GM19463 (cell line): ENCODE data around the gene CHMP6.

Experiments
- ATAC-seq: cut with Tn5 transposase; IDR thresholded peaks from one replicate; pipeline ENCODE4 v1.9.1; 2021; ENCODE audit warnings: mild to moderate bottlenecking, moderate library complexity; ENCODE audit not compliant: unreplicated experiment

CHMP6 gene

DNA sequence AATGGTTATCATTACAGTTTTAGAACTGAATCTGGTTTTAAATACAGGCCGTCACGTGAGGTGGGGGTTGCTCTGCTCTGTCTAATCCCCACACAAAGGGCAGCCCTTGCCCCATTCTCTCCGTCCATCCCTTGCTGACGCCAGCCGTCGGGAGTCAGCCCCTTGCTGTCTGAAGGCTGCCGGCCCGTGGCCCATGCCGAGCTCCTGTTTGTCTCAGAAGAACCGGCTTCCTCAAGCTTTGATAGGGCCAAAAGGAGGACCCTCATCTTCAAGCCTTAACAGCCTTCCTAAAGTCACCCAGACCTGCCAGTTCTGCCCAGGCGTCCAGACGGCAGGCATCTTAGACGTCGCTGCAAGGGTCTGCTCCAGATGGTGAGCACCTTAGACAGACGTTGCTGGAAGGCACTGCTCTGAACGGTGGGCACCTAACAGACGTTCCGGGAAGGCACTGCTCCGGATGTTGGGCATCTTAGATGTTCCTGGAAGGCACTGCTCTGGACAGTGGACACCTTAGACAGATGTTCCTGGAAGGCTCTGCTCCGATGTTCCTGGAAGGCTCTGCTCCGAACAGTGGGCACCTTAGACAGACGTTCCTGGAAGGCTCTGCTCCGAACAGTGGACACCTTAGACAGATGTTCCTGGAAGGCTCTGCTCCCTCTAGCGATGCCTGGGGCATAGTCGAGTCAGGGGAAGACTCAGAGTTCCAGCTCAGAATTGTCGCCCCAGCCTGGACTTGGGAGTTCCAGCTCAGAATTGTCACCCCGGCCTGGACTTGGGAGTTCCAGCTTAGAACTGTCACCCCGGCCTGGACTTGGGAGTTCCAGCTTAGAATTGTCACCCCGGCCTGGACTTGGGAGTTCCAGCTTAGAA lies 35.1 kb upstream of the CHMP6 start:
- ATAC-seq, result no peak

DNA sequence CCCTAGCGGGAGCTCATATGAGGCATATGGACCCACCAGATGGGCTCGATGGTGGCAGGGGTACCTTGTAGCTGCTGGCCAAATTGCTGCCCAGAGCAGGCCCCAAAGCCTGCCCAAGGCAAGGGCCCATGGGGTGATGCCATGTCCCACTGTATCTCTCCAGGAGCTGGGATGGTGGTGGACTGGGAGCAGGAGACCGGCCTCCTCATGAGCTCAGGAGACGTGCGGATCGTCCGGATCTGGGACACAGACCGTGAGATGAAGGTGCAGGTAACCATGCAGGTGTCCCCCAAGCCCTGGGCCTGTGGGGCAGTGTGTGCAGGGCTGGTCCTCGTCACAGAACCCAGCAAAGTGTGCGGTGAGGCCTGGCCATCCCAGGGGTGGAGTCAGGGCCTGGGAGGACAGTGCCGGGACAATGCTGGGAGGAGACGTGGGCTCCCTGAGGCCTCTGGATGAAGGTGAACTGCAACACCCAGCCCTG lies 34.1 kb upstream of the CHMP6 start:
- no peak for ATAC-seq

DNA sequence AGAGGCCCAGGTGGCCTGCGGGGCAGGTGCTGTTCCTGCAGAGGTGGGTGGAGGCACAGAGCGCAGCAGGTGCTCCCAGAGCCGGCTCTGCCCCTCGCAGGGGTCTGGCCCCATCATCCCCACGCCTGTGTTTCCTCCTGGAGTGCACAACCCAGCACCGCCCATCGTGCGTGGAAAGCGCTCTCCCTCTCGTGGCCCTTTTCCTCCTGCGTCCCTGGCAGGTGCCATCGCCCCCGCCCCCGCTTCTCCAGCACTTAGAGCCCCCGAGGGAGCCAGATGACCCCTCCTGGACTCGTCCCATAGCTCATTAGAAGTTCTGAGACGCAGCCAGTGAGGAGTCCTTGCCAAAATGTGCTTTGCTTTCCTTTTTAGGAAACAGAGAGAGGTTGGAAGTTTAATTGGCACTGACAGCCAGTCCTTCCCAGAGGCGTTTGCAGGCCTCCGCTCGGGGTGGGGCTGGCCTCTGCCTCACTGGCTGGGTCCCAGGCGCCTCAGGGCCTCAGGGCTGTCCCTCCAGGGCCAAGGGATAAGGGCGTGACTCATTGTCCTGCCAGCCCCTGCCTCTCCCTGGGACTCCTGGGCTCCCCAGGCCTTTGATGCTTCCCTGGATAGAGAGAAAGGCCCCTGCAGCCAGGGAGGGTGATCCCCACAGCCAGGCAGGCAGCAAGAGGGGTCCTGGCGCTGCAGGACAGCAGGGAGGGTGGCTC lies 32.2 kb upstream of the CHMP6 start:
- ATAC-seq, result no peak

DNA sequence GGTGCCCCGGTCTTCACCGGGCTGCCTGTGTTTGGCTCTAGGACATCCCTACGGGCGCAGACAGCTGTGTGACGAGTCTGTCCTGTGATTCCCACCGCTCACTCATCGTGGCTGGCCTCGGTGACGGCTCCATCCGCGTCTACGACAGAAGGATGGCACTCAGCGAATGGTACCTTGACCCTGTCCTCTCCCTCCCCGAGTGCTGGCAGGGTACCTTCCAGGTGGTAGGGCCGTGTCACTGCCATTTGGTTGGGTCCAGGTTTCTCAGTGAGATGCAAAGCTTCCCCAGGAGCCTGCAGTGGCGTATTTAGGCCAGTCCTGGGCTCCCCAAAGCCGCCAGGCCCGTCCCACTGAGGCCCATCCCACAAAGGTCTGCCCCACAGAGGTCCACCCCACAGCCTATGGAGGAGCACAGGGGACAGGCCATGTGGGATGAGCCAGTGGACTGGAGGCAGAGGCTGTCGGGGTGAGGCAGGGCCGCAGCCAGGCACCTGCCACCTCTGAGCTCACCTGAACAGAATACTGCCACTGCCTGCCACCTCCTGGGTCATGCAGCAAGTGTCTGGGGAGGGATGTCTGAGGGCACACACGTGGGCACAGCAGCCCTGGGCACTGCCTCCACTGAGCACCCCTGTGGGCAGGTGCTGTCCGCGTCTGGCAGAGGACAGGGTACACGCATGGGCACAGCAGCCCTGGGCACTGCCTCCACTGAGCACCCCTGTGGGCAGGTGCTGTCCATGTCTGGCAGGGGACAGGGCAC lies 31.4 kb upstream of the CHMP6 start:
- ATAC-seq, result no peak

DNA sequence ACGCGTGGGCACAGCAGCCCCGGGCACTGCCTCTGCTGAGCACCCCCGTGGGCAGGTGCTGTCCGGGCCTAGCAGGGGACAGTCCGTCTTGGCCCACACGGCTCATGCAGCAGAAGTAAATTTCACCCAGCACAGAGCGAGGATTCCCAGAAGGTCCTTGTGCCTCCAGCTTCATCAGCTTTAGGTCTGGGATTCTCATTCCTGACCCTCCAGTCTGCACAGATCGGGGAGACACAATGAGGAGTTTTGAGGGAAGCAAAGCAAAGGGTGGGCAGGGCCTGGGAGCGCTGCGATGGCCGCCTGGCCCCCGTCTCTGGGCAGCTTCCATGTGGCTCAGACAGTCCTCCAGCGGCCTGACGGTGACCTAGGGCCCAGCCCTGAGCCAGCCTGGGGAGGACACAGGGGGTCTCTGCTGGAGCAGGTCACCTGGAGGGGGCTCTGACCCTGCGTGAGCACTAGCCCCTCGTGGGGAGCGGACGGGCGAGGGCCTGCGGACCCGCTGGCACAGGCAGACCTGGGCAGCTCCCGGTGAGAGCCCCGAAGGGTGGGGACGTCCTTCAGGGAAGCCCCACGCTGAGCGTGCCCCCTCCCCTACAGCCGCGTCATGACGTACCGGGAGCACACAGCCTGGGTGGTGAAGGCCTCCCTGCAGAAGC lies 30.7 kb upstream of the CHMP6 start:
- no peak for ATAC-seq

DNA sequence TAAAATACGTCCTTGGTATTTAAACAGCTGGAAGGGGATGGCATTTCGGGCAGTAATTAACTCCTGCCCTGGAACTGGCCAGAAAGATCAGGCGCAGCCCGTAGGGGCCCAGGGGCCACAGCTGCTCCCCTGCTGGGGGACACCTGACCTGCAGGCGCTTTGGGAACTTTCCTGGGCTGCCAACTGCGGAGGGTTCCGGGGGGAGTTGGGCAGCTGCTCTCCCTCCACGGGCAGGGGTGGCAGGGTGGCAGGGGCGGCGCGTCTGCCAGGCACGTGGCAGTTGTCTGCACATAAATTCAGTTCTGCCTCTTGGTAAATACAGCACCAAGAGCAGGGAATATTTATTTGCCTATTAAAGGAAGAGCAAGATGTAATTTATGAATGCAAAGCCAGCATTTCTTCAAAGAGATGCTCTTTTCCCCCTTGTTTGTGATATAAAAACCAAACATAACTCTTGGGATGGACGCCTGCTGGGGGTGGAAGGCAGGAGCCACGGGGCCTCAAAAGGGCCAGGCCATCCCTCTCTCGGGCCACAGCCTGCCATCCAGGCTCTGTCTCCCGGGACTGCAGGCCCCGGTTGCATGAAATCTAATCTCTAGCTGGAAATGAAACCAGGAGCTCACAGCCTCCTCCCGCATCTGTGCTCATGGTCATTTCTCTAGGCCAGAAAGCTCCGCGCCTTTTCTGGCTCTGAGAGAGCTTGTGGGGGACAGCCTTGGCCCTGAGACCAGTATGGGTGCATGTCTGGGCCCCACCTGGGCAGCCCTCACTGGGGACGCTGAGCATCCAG lies 29.9 kb upstream of the CHMP6 start:
- no peak for ATAC-seq

DNA sequence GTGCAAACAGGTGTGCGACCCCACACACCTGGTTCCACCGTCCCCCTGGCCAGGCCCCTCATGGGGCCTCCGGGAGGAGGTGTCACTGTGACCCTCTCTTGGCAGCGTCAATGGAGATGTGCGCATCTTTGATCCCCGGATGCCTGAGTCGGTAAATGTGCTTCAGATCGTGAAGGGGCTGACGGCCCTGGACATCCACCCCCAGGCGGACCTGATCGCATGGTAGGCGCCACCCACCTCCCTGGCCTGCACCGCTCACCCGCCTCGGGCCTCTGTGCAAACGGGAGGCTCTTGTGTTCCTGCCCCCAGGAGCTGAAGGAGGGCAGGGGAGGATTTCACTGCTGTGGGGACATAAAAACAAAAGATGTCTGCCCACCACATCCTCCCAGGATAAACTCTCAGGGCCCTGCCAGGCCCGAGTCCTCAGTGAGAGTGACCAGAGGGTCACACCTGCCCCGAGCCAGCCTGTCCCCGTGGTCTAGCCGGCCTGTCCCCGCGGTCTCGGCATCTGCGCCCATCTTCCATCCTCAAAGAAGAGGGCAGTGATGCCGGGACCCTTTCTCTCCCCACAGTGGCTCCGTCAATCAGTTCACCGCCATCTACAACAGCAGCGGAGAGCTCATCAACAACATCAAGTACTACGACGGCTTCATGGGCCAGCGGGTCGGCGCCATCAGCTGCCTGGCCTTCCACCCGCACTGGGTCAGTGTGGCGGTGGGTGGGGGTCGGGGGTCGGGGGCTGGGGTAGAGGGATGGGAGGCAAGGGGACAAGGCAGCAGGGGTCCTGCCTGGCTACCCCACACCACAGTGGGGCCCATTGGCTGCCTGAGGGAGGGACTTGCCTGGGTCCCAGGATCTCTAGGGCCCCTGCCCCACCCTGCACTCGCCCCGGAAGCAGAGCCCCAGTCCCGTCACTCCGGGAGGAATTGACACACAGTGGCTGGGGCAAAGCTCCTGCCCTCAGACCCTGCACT lies 29.0 kb upstream of the CHMP6 start:
- ATAC-seq, result no peak

DNA sequence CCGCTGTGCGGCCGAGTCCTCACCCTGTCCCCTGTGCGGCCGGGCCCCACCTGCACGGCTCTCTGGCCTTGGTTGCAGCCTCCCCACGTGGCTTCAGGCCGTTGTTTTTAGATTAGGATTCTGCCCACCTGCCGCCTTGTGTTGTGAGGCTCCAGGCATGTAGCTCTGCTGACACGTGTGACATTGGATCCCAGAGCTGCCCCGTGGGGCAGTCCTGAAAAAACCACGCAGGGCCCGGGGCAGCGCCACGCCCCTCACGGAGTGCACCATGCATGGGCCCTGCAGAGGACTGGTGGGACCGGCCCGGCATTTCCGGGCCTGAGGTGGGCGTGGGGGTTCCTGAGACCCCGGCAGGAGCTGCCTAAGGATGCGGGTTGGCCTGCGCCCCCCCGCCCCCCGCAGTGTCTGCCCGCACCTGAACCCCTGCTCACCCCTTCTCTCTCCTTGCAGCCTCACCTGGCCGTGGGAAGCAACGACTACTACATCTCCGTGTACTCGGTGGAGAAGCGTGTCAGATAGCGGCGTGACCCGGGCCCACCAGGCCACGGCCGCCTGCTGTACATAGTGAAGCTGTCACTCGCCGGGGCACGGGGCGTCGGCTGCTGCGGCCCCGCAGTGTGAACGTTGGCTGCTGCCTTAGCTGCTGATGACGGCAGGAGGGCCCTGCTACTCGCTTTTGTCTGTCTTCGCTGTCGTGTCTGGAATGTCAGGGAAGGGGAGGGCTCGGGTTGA lies 27.7 kb upstream of the CHMP6 start:
- ATAC-seq, result no peak

DNA sequence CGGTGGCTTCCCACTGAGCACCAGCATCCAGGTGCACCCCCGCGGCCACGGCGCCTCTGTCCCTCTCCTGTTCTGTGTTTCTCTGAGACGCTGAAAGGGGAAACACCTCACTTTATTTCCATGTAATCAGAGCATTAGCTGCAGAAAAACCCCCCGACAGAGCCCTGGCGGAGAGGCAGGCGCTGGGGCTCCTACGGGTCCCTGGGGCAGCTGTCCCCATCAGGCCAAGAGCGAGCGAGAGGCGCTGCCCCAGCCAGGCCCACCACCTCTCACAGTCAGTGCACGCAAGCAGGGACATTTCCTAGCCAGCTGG lies 27.1 kb upstream of the CHMP6 start:
- ATAC-seq, result no peak

DNA sequence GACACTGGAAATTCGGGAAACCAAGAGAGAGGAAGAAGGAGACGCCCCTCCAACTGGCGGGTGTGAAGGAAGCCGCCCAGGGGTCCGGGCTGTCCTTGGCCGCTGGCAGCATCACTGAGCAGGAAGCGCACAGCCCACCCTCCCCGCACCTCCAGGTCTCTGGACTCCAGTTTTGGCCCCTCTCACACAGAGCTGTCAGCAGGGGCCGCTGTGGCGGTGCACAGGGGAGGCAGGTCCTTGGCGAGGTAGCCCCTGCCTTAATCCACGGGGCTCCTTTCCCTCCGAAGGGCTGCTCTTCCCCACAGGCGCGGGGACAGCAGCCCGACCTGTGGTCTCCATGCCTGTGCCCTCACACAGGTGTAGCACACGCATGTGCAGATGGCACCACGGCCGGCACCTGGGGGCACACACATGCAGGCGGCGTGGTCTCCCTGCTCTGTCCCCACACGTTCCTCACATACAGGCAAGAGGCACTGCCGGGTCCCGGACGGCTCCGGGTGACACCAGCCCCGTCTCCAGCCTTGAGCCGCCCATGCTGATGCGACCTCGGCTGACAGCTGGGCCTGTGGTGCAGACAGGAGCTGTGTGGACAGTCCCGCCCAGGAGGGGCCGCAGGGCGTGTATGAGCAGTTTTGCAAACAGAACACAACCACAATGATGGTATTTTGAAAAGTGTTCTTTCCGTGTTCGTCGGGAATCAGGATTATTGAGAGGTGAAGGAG lies 26.6 kb upstream of the CHMP6 start:
- ATAC-seq, result no peak

DNA sequence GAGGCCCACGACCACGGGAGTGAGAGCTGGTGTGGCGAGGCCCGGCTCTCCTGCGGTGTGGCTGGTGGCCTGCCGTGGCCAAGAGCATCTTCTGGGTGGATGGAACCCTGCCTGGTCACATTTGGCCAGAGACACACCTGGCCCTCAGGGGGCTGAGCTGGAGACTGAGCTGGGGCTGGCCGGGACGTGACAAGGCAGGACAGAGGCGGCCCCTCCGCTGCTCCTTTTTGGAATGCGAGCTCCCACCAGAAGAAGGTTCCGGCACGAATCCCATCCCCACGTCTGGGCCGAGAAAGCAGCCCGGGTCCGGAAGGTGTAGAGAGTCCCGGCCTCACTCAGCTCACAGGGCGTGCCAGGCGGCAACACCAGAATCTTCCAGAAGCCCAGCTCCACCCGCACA lies 26.0 kb upstream of the CHMP6 start:
- ATAC-seq, result no peak

DNA sequence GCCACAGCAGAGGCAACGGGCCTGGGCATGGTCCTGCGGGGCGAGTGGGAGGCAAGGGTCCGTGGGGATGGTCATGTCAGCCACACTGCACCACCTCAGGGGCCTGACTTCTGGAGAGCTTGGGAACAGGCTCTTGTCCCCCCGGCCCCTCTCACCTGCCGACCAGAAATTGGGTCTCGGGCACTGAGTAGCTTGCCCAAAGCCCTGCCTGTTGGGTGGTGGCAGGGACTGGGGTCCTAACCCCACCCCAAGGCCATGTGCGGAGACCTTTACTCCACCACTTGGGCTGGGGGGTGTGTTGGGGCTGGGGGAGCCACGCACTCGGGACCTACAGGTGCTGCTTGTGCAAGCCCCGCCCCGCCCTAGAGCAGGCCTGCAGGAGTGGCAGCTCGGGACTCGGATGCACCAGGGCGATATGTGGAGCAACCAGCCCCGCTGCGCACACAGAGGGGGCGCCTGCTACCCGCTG lies 24.2 kb upstream of the CHMP6 start:
- no peak for ATAC-seq

DNA sequence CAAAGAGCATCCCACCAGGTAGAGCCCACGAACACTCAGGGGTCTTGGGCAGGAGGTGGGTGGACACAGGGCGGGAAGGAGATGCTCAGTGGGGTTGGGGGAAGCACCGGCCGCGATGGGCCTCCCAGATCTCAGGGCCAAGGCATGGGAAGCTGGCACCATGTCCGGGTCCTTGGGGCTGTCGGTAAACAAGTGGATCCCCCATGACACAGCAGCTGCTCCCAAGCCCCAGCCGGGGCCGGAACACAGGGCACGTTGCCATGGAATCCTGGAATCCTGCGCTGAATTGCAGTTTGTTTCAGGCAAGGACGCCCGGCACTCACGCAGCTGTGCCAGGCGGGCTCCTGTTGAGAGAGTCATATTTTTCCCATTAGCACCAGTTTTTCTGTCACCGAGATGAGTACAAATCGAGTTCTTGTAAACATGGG lies 23.0 kb upstream of the CHMP6 start:
- ATAC-seq, result no peak

DNA sequence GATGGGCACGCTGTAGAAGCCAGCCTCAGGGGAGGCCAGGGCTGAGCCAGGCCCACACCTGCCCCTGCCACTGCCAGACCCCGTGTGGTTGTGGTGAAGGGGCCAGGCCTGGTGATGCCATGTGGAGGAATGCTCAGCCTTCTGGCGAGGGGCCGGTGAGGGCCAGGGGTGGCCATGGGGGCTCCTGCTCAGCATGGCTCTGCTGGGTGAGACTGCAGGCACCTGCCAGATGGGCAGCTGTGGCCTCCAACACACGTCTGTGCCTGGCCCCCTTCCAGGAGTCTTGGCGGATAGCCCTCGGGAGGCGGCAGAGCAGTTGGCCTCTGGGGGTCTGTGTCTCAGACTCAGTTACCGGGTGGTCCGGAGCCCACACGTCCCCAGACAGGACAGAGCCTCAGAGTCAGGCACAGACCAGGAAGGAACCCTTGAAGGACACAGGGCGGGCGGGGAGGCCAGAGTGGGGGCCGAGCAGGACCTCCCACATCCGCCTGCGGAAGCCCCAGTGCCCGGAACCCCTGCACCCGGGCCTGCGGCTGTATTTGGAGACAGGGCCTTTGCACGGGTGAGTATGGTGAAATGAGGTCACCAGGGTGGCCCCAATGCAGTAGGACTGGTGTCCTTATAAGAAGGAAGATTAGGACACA lies 22.5 kb upstream of the CHMP6 start:
- no peak for ATAC-seq

DNA sequence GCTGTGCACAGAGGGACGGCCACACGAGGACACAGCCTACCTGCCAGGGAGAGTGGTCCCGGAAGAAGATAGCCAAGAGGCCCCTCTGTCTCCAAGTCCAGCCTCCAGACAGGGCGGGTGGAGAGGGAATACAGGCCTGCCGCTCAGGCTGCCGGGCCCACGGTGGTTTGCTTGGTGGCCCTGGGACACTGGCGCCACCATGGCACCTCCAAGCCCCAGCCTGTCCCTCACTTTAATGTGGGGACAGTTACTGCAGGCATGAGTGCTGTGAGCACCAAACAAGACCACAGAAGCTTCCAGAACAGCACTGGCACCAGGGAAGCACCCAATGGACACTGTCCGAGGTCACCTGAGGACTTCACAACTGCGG lies 22.0 kb upstream of the CHMP6 start:
- no peak for ATAC-seq

DNA sequence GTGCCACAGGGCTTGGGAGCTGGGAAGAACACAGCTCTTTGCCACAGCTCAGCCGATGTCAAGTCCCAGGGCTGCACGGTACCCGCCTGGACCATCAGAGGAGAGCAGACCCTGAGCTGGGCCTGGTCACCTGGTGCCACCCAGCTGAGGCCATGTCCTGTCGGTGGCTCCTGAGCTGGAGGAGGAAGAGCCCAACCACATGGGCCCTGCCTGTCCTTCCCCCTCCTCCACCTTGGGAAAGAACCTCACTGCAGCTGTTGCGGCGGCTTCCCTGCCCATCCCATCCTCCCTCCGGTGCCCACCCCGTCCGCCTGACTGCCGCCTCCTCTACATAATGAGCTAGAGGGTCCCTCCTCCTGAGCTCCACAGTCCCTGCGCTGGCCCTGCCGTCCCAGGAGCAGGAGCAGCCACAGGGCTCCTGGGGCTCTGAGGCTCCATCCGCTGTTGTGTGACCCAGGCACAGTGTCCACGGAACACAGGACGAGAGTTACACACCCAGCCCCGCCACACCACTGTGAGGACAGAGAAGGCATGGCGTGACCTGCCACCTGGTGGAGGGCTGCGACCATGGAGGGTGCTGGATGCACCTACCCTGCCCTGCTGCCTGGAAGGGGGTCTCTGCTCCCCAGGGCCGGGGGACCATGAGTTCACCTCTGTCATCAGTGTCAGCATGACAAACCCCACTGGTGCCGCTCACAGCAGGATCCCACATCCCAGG lies 21.4 kb upstream of the CHMP6 start:
- no peak for ATAC-seq
